Thymus (tissue), 14 donors: ENCODE results near the gene TXNDC15. TPM values are rescaled to one million over a fixed set of nuclear protein-coding genes. Genes with fewer than 3 reads are reported as not detected.
"Not testable (repeated sequence)": the region's sequence is repeated elsewhere in the genome, so short reads cannot be mapped to it uniquely, and the experiment has no call there.

Experiments used
- DNase-seq, 9 donors: peaks; one replicate each; pipeline ENCODE4 v3.0.0-alpha.2; 2013; ENCODE audit warnings: low spot score in 9 of 9, low read depth in 6 of 9, missing footprints in 1 of 9
- H3K27ac ChIP-seq, 2 donors: one replicate each; pipeline ENCODE4 v1.5.1; 2013; ENCODE audit warnings: control low read depth in 1 of 2, low read depth in 1 of 2, low read length in 1 of 2, mild to moderate bottlenecking in 1 of 2, moderate library complexity in 1 of 2
- H3K27me3 ChIP-seq, 2 donors: one replicate each; pipeline ENCODE4 v1.5.1; 2013; ENCODE audit warnings: low read length in 1 of 2; ENCODE audit not compliant: control insufficient read depth in 2 of 2, insufficient read depth in 1 of 2
- H3K36me3 ChIP-seq, 2 donors: one replicate each; pipeline ENCODE4 v1.5.1; 2013; ENCODE audit warnings: low read length in 1 of 2, mild to moderate bottlenecking in 1 of 2, moderate library complexity in 1 of 2; ENCODE audit not compliant: control insufficient read depth in 2 of 2, insufficient read depth in 2 of 2
- H3K4me1 ChIP-seq, 2 donors: one replicate each; pipeline ENCODE4 v1.5.1; 2013; ENCODE audit warnings: low read length in 2 of 2; ENCODE audit not compliant: control insufficient read depth in 2 of 2, insufficient read depth in 2 of 2
- H3K4me3 ChIP-seq, 2 donors: one replicate each; pipeline ENCODE4 v1.5.1; 2013; ENCODE audit warnings: low read length in 2 of 2, control low read depth in 1 of 2, mild to moderate bottlenecking in 1 of 2
- H3K9me3 ChIP-seq, 2 donors: one replicate each; pipeline ENCODE4 v1.5.1; 2013; ENCODE audit warnings: low read length in 1 of 2, mild to moderate bottlenecking in 1 of 2; ENCODE audit not compliant: control insufficient read depth in 2 of 2, insufficient read depth in 1 of 2
- WGBS: extraction: QIAGEN DNeasy Blood & Tissue Kit; methylation state at CpG from one replicate; pipeline ENCODE4 v1.1.7; 2013; 5-methylcytosine and 5-hydroxymethylcytosine counted together
- long read RNA-seq, 10 donors: transcript quantifications; one replicate each; lab custom pipeline, GENCODE V29; 2026
- polyA plus RNA-seq: library from polyadenylated mRNA; stranded (reverse); fragments of 200-250 nt; gene quantifications from one replicate; pipeline ENCODE4 v1.2.3, GENCODE V29; 2013
- total RNA-seq: library from RNA; stranded (reverse); fragments of 120-200 nt; gene quantifications from one replicate; pipeline ENCODE4 v1.2.4, GENCODE V29; 2013
- donor health status: healthy.

Gene TXNDC15
- total RNA-seq (27.7 TPM), polyA plus RNA-seq (52.9 TPM)
- long read RNA-seq, donor 1, partial matches to known transcripts = 0 of 2 reads
- long read RNA-seq, donor 1, other reads (novel, unspliced or antisense) = 0 of 2 reads
- long read RNA-seq, donor 2 = 0 reads
- long read RNA-seq, donor 3, transcript TXNDC15-201 (5 exons, 3,548 nt) = major isoform, 15 of 17 reads
- long read RNA-seq, donor 3, partial matches to known transcripts = 0 of 17 reads
- long read RNA-seq, donor 3, other reads (novel, unspliced or antisense) = 0 of 17 reads
- long read RNA-seq, donor 4, transcript TXNDC15-201 (5 exons, 3,548 nt) = major isoform, 6 of 7 reads
- long read RNA-seq, donor 4, partial matches to known transcripts = 0 of 7 reads
- long read RNA-seq, donor 4, other reads (novel, unspliced or antisense) = 0 of 7 reads
- long read RNA-seq, donor 5, transcript TXNDC15-201 (5 exons, 3,548 nt) = major isoform, 15 of 22 reads
- long read RNA-seq, donor 5, partial matches to known transcripts = 5 of 22 reads
- long read RNA-seq, donor 5, other reads (novel, unspliced or antisense) = 0 of 22 reads
- long read RNA-seq, donor 6, transcript TXNDC15-201 (5 exons, 3,548 nt) = major isoform, 10 of 10 reads
- long read RNA-seq, donor 6, partial matches to known transcripts = 0 of 10 reads
- long read RNA-seq, donor 6, other reads (novel, unspliced or antisense) = 0 of 10 reads
- long read RNA-seq, donor 7, transcript TXNDC15-201 (5 exons, 3,548 nt) = major isoform, 8 of 8 reads
- long read RNA-seq, donor 7, partial matches to known transcripts = 0 of 8 reads
- long read RNA-seq, donor 7, other reads (novel, unspliced or antisense) = 0 of 8 reads
- long read RNA-seq, donor 8, transcript TXNDC15-201 (5 exons, 3,548 nt) = major isoform, 8 of 8 reads
- long read RNA-seq, donor 8, partial matches to known transcripts = 0 of 8 reads
- long read RNA-seq, donor 8, other reads (novel, unspliced or antisense) = 0 of 8 reads
- long read RNA-seq, donor 9, partial matches to known transcripts = 0 of 5 reads
- long read RNA-seq, donor 9, other reads (novel, unspliced or antisense) = 0 of 5 reads
- long read RNA-seq, donor 10, transcript TXNDC15-201 (5 exons, 3,548 nt) = major isoform, 11 of 18 reads
- long read RNA-seq, donor 10, partial matches to known transcripts = 0 of 18 reads
- long read RNA-seq, donor 10, other reads (novel, unspliced or antisense) = 0 of 18 reads

GRCh38 chr5:134873987-134874830 lies at the start of gene TXNDC15:
Gene TXNDC15 (plus strand): TSS chr5:134874371. CDS start chr5:134874428, 57 bp downstream.
- peaks cover 24 to 25% of the 10 kb centered on the region in 2 donors for H3K4me1 ChIP-seq
- peak; percentile 49 to 91 (median 73) for DNase-seq
- no peaks in the 10 kb centered on the region for H3K9me3 ChIP-seq
- WGBS = 4% methylated on average over 79 of the region's 79 CpGs
- H3K36me3 ChIP-seq = peaks cover 0 to 3% of the 10 kb centered on the region in 2 donors
- no peaks in the 10 kb centered on the region for H3K27me3 ChIP-seq
- H3K4me3 ChIP-seq = peak within 1 kb of the TSS; percentile 94 to 99
- H3K27ac ChIP-seq = peak within 1 kb of the TSS; percentile 86 to 95

- no peaks in the 10 kb centered on the region for H3K4me1 ChIP-seq
- WGBS = 97% methylated on average over 1 of the region's 1 CpG
- H3K9me3 ChIP-seq = no peaks in the 10 kb centered on the region
- no peaks in the 10 kb centered on the region for H3K27me3 ChIP-seq
- no peak overlapping the region for H3K4me3 ChIP-seq
- no peak overlapping the region for H3K27ac ChIP-seq
- DNase-seq = no peak
- H3K36me3 ChIP-seq = peaks cover 37 to 69% of the 10 kb centered on the region in 2 donors
Measured at GRCh38 chr5:134824681-134825080, 49.5 kb upstream of the TXNDC15 start.

- Histone ChIP-seq H3K27me3 (no peaks in the 10 kb centered on the region), H3K4me3 (no peak overlapping the region), H3K9me3 (no peaks in the 10 kb centered on the region), H3K4me1 (no peaks in the 10 kb centered on the region), H3K27ac (no peak overlapping the region), H3K36me3 (peaks cover 32 to 65% of the 10 kb centered on the region in 2 donors)
- DNase-seq = no peak
- 97% methylated on average over 7 of the region's 7 CpGs for WGBS
Measured at GRCh38 chr5:134825212-134825611, 49.0 kb upstream of the TXNDC15 start.

GRCh38 chr5:134833340-134834032 lies 40.7 kb upstream of the TXNDC15 start:
- Histone ChIP-seq H3K27me3 (no peaks in the 10 kb centered on the region), H3K27ac (no peak overlapping the region), H3K4me1 (no peaks in the 10 kb centered on the region), H3K9me3 (no peaks in the 10 kb centered on the region), H3K36me3 (peaks cover 20 to 44% of the 10 kb centered on the region in 2 donors), H3K4me3 (no peak overlapping the region)
- no peak for DNase-seq
- WGBS = 95% methylated on average over 3 of the region's 3 CpGs

- Histone ChIP-seq H3K36me3 (peaks cover 25 to 55% of the 10 kb centered on the region in 2 donors), H3K27ac (no peak overlapping the region), H3K4me1 (no peaks in the 10 kb centered on the region), H3K27me3 (no peaks in the 10 kb centered on the region), H3K4me3 (no peak overlapping the region), H3K9me3 (no peaks in the 10 kb centered on the region)
- whole genome bisulfite sequencing = 98% methylated on average over 2 of the region's 2 CpGs
- no peak for DNase-seq
Measured at GRCh38 chr5:134835623-134836022, 38.5 kb upstream of the TXNDC15 start.

- Histone ChIP-seq H3K4me1 (no peaks in the 10 kb centered on the region), H3K27ac (no peak overlapping the region), H3K36me3 (peaks cover 29 to 55% of the 10 kb centered on the region in 2 donors), H3K4me3 (no peak overlapping the region), H3K27me3 (no peaks in the 10 kb centered on the region), H3K9me3 (no peaks in the 10 kb centered on the region)
- 98% methylated on average over 3 of the region's 3 CpGs for WGBS
- no peak for DNase-seq
Measured at GRCh38 chr5:134837530-134838181, 36.5 kb upstream of the TXNDC15 start.

- DNase-seq, H3K27me3 ChIP-seq, H3K27ac ChIP-seq, H3K9me3 ChIP-seq, H3K4me3 ChIP-seq, H3K4me1 ChIP-seq: not testable (repeated sequence)
- WGBS = 97% methylated on average over 9 of the region's 9 CpGs
- H3K36me3 ChIP-seq = peaks cover 29 to 48% of the 10 kb centered on the region in 2 donors
Measured at GRCh38 chr5:134838361-134838760, 35.8 kb upstream of the TXNDC15 start.
